Thoracic aorta (tissue), 2 donors: Measurements from ENCODE around the gene ANKS1A. TPM values are rescaled to one million over a fixed set of nuclear protein-coding genes. Genes with fewer than 3 reads are reported as not detected.
"Not testable (repeated sequence)": the region's sequence is repeated elsewhere in the genome, so short reads cannot be mapped to it uniquely, and the experiment has no call there.

Source experiments
- ATAC-seq: fragments of 150-250 bp; one replicate; pipeline ENCODE4 v1.8.0; 2017; ENCODE audit warnings: low read depth; ENCODE audit not compliant: insufficient number of reproducible peaks, low FRiP score
- DNase-seq: peaks from one replicate; pipeline ENCODE4 v3.0.0-alpha.2; 2020; ENCODE audit warnings: low spot score
- H3K27ac ChIP-seq, 2 donors: fragments of 200-600 bp; sonication (generic); 1 replicate in 1 of 2; 2 replicates in 1 of 2; pipeline ENCODE4 v1.5.1; 2016; ENCODE audit warnings: mild to moderate bottlenecking in 2 of 2, moderate library complexity in 2 of 2
- H3K27me3 ChIP-seq: fragments of 200-600 bp; sonication (generic); replicated peaks from 2 replicates; pipeline ENCODE4 v1.6.0; 2016; ENCODE audit warnings: mild to moderate bottlenecking; ENCODE audit not compliant: insufficient read depth
- H3K36me3 ChIP-seq: fragments of 200-600 bp; sonication (generic); one replicate; pipeline ENCODE4 v1.5.1; 2016
- H3K4me1 ChIP-seq, 2 donors: fragments of 200-600 bp; sonication (generic); 1 replicate in 1 of 2; 2 replicates in 1 of 2; pipeline versions ENCODE4 v1.5.1 to v1.6.0; 2016; ENCODE audit warnings: low read depth in 2 of 2, mild to moderate bottlenecking in 1 of 2; ENCODE audit not compliant: control insufficient read depth in 1 of 2
- H3K4me3 ChIP-seq: fragments of 200-600 bp; sonication (generic); 2 replicates; pipeline ENCODE4 v1.5.1; 2016; ENCODE audit warnings: mild to moderate bottlenecking
- H3K9me3 ChIP-seq: fragments of 200-600 bp; sonication (generic); 2 replicates; pipeline ENCODE4 v1.5.1; 2016
- CTCF ChIP-seq: fragments of 200-600 bp; sonication (generic); IDR thresholded peaks from one replicate; pipeline ENCODE4 v1.5.1; 2019; ENCODE audit warnings: antibody characterized with exemption
- total RNA-seq, 2 donors: library from RNA; depleted of rRNA; stranded (reverse); fragments of >200 nt; gene quantifications; one replicate each; pipeline versions ENCODE4 v1.1.0 to v1.2.3, GENCODE V29; 2016

ANKS1A gene
- 10 to 100 TPM; 37.9 to 55.4 TPM for total RNA-seq

- no peaks in the 10 kb centered on the region for H3K36me3 ChIP-seq
- DNase-seq (no peak), ATAC-seq (peak; percentile 16)
- peak within 1 kb of the TSS; percentile 95 for H3K4me3 ChIP-seq
- peaks cover 13 to 37% of the 10 kb centered on the region in 2 donors for H3K4me1 ChIP-seq
- no peak for TF ChIP-seq CTCF
- no peaks in the 10 kb centered on the region for H3K27me3 ChIP-seq
- H3K27ac ChIP-seq, result peak within 1 kb of the TSS; percentile 92 to 98
- no peaks in the 10 kb centered on the region for H3K9me3 ChIP-seq
Observed at GRCh38 chr6:34888874-34889555, at the start of gene ANKS1A. TSS of gene ANKS1A (plus strand) at chr6:34889255. CDS start at chr6:34889403, 148 bp downstream.

GRCh38 chr6:34839666-34840352 is 49.2 kb upstream of the ANKS1A start:
- Histone ChIP-seq H3K4me3 (no peak overlapping the region), H3K4me1 (no peaks in the 10 kb centered on the region), H3K9me3 (no peaks in the 10 kb centered on the region), H3K27me3 (no peaks in the 10 kb centered on the region), H3K27ac (no peak overlapping the region), H3K36me3 (peaks cover 21% of the 10 kb centered on the region)
- ATAC-seq, result no peak
- TF ChIP-seq CTCF, result no peak
- DNase-seq, result no peak

GRCh38 chr6:34849066-34849465 is 40.0 kb upstream of the ANKS1A start:
- not testable (repeated sequence) for H3K27me3 ChIP-seq, ATAC-seq, H3K9me3 ChIP-seq, H3K4me3 ChIP-seq, H3K36me3 ChIP-seq, H3K4me1 ChIP-seq, H3K27ac ChIP-seq, DNase-seq

- Histone ChIP-seq H3K36me3 (peaks cover 17% of the 10 kb centered on the region), H3K9me3 (no peaks in the 10 kb centered on the region), H3K27me3 (no peaks in the 10 kb centered on the region), H3K4me3 (no peak overlapping the region), H3K4me1 (no peaks in the 10 kb centered on the region), H3K27ac (no peak overlapping the region)
- TF ChIP-seq CTCF, result no peak
- DNase-seq (no peak), ATAC-seq (no peak)
Observed at GRCh38 chr6:34851361-34851760, 37.7 kb upstream of the ANKS1A start.

GRCh38 chr6:34852406-34853085 is 36.5 kb upstream of the ANKS1A start:
- Histone ChIP-seq H3K27me3 (no peaks in the 10 kb centered on the region), H3K9me3 (no peaks in the 10 kb centered on the region), H3K27ac (no peak overlapping the region), H3K4me3 (no peak overlapping the region), H3K4me1 (no peaks in the 10 kb centered on the region), H3K36me3 (peaks cover 23% of the 10 kb centered on the region)
- ATAC-seq (no peak), DNase-seq (no peak)
- no peak for TF ChIP-seq CTCF
